Naive thymus-derived CD4-positive, alpha-beta T cell (primary cell): Measurements from ENCODE around the gene CRTC1. TPM values are rescaled to one million over a fixed set of nuclear protein-coding genes. Genes with fewer than 3 reads are reported as not detected.

Source experiments
- ATAC-seq: fragments of 150-1000 bp; cut with Tn5 transposase; 2 replicates; pipeline ENCODE4 v1.10.0; 2021; ENCODE audit warnings: mild to moderate bottlenecking, moderate library complexity
- CTCF ChIA-PET: fragments of 350-600 bp; sonication (Branson Sonifier 250); formaldehyde crosslinking; loops from one replicate; lab custom pipeline; 2021; ENCODE audit warnings: antibody characterized with exemption; lab: Charles Lee
- POLR2A ChIA-PET: fragments of 350-600 bp; sonication (Branson Sonifier 250); formaldehyde crosslinking; loops from one replicate; lab custom pipeline; 2021; ENCODE audit warnings: antibody characterized with exemption, inconsistent platforms; lab: Charles Lee
- DNase-seq, 9 donors: peaks; one replicate each; pipeline versions ENCODE4 v3.0.0 to v3.0.0-alpha.2; 2020 to 2022; ENCODE audit warnings: mixed read lengths in 1 of 9
- H3K27ac ChIP-seq: one replicate; pipeline ENCODE4 v1.7.0; 2013; ENCODE audit warnings: mild to moderate bottlenecking, low read depth, low read length, moderate library complexity
- H3K27me3 ChIP-seq, 2 donors: one replicate each; pipeline ENCODE4 v1.7.0; 2013; ENCODE audit warnings: low read length in 2 of 2, mild to moderate bottlenecking in 2 of 2, moderate library complexity in 2 of 2; ENCODE audit not compliant: control insufficient read depth in 2 of 2, insufficient read depth in 2 of 2
- H3K36me3 ChIP-seq, 3 experiments: 1 replicate in 2 of 3; 2 replicates in 1 of 3; pipeline ENCODE4 v1.7.0; 2013; ENCODE audit warnings: low read length in 3 of 3, mild to moderate bottlenecking in 3 of 3, moderate library complexity in 1 of 3; ENCODE audit not compliant: insufficient read depth in 3 of 3, control insufficient read depth in 2 of 3
- H3K4me1 ChIP-seq, 2 donors: one replicate each; pipeline ENCODE4 v1.7.0; 2013; ENCODE audit warnings: low read length in 2 of 2, mild to moderate bottlenecking in 2 of 2, moderate library complexity in 1 of 2; ENCODE audit not compliant: control insufficient read depth in 2 of 2, insufficient read depth in 2 of 2
- H3K4me3 ChIP-seq: 2 replicates; pipeline ENCODE4 v1.7.0; 2013; ENCODE audit warnings: mild to moderate bottlenecking, low read length
- H3K9me3 ChIP-seq, 3 experiments: 1 replicate in 2 of 3; 2 replicates in 1 of 3; pipeline ENCODE4 v1.7.0; 2013; ENCODE audit warnings: low read length in 3 of 3; ENCODE audit not compliant: control insufficient read depth in 2 of 3
- H3K27ac Mint-ChIP-seq, 9 donors: one replicate each; pipeline ENCODE4 v1.8.0; 2020 to 2022; ENCODE audit warnings: mixed read lengths in 9 of 9, mild to moderate bottlenecking in 8 of 9, moderate library complexity in 5 of 9, inconsistent platforms in 2 of 9
- H3K27me3 Mint-ChIP-seq, 5 donors: one replicate each; pipeline ENCODE4 v1.8.0; 2021 to 2022; ENCODE audit warnings: mixed read lengths in 5 of 5, mild to moderate bottlenecking in 1 of 5
- H3K36me3 Mint-ChIP-seq, 5 donors: one replicate each; pipeline ENCODE4 v1.8.0; 2020 to 2022; ENCODE audit warnings: mixed read lengths in 5 of 5, mild to moderate bottlenecking in 3 of 5, inconsistent platforms in 1 of 5
- H3K4me1 Mint-ChIP-seq, 7 donors: one replicate each; pipeline ENCODE4 v1.8.0; 2020 to 2022; ENCODE audit warnings: mixed read lengths in 7 of 7, mild to moderate bottlenecking in 3 of 7, inconsistent platforms in 1 of 7
- H3K4me3 Mint-ChIP-seq, 10 donors: one replicate each; pipeline ENCODE4 v1.8.0; 2020 to 2022; ENCODE audit warnings: mild to moderate bottlenecking in 10 of 10, mixed read lengths in 10 of 10, moderate library complexity in 6 of 10, inconsistent platforms in 2 of 10
- H3K9me3 Mint-ChIP-seq, 11 donors: one replicate each; pipeline ENCODE4 v1.8.0; 2020 to 2022; ENCODE audit warnings: mixed read lengths in 11 of 11, mild to moderate bottlenecking in 4 of 11, inconsistent platforms in 1 of 11, moderate library complexity in 1 of 11
- intact Hi-C, 2 donors: fragments of 100-400 bp; cut with micrococcal nuclease; formaldehyde crosslinking; loops; one replicate each; pipeline ENCODE4 v1.15.1; 2023
- polyA plus RNA-seq, 2 donors: library from polyadenylated mRNA; unstranded; fragments of 300-500 nt; fragmentation: Illumina TruSeq; gene quantifications; one replicate each; pipeline ENCODE4 v1.2.3, GENCODE V29; 2021
- total RNA-seq, 6 experiments: library from RNA in 5 of 6; stranded (reverse) in 5 of 6; gene quantifications; 1 replicate in 5 of 6; 2 replicates in 1 of 6; pipeline ENCODE4 v1.2.3 and lab custom pipeline; 2021 to 2026

Gene CRTC1
- total and polyA plus RNA-seq, 7 experiments from 2014 or later, result 0.97 to 23.4 (median 20.5) TPM

GRCh38 chr19:18754501-18754900 lies 71.0 kb downstream of the CRTC1 start:
- Mint-ChIP-seq H3K27ac (no peak overlapping the region), H3K4me1 (no peaks in the 10 kb centered on the region)
- POLR2A ChIA-PET, result interaction anchor here (0.7 kb wide), 1 partner anchor 244 kb away, joined by 3 read pairs; no protein-coding TSS in a partner anchor

GRCh38 chr19:18756896-18757295 lies 73.4 kb downstream of the CRTC1 start:
- intact Hi-C loops, result no loop called here

More at GRCh38 chr19:18754501-18754900, 71.0 kb downstream of the CRTC1 start:
- H3K36me3 ChIP-seq, result peaks cover 0 to 27% (median 0%) of the 10 kb centered on the region in 3 experiments
- H3K4me3 Mint-ChIP-seq, result no peak overlapping the region
- no peak overlapping the region for H3K27ac ChIP-seq
- no peaks in the 10 kb centered on the region for H3K9me3 ChIP-seq
- intact Hi-C loops, result no loop called here
- H3K9me3 Mint-ChIP-seq, result no peaks in the 10 kb centered on the region
- H3K36me3 Mint-ChIP-seq, result peaks cover 0 to 34% (median 6%) of the 10 kb centered on the region in 5 donors
- ATAC-seq (no peak), DNase-seq (no peak)
- no peaks in the 10 kb centered on the region for H3K4me1 ChIP-seq
- H3K27me3 Mint-ChIP-seq, result no peaks in the 10 kb centered on the region
- no peak overlapping the region for H3K4me3 ChIP-seq
- CTCF ChIA-PET, result no interaction called here
- no peaks in the 10 kb centered on the region for H3K27me3 ChIP-seq

GRCh38 chr19:18759304-18759994 lies 76.0 kb downstream of the CRTC1 start:
- Histone ChIP-seq H3K4me3 (no peak overlapping the region), H3K27ac (no peak overlapping the region), H3K36me3 (no peaks in the 10 kb centered on the region), H3K4me1 (no peaks in the 10 kb centered on the region), H3K9me3 (no peaks in the 10 kb centered on the region), H3K27me3 (no peaks in the 10 kb centered on the region)
- DNase-seq (no peak), ATAC-seq (no peak)
- CTCF ChIA-PET, result no interaction called here
- Mint-ChIP-seq H3K4me1 (peaks cover 0 to under 1% (median 0%) of the 10 kb centered on the region in 7 donors), H3K36me3 (peaks cover 0 to 8% (median 1%) of the 10 kb centered on the region in 5 donors), H3K9me3 (no peaks in the 10 kb centered on the region), H3K4me3 (no peak overlapping the region), H3K27me3 (no peaks in the 10 kb centered on the region), H3K27ac (no peak overlapping the region)
- intact Hi-C loops, result no loop called here
- POLR2A ChIA-PET, result no interaction called here

More at GRCh38 chr19:18756896-18757295, 73.4 kb downstream of the CRTC1 start:
- ATAC-seq (no peak), DNase-seq (no peak)
- Mint-ChIP-seq H3K4me3 (no peak overlapping the region), H3K9me3 (no peaks in the 10 kb centered on the region), H3K4me1 (no peaks in the 10 kb centered on the region), H3K27me3 (no peaks in the 10 kb centered on the region), H3K27ac (no peak overlapping the region), H3K36me3 (peaks cover 0 to 20% (median 4%) of the 10 kb centered on the region in 5 donors)
- Histone ChIP-seq H3K27me3 (no peaks in the 10 kb centered on the region), H3K27ac (no peak overlapping the region), H3K4me1 (no peaks in the 10 kb centered on the region), H3K36me3 (peaks cover 0 to 5% (median 0%) of the 10 kb centered on the region in 3 experiments), H3K4me3 (no peak overlapping the region), H3K9me3 (no peaks in the 10 kb centered on the region)
- CTCF ChIA-PET, result no interaction called here
- POLR2A ChIA-PET, result no interaction called here

GRCh38 chr19:18759995-18760426 lies 76.5 kb downstream of the CRTC1 start:
- CTCF ChIA-PET, result no interaction called here
- intact Hi-C loops, result no loop called here
- H3K4me3 ChIP-seq, result no peak overlapping the region
- Mint-ChIP-seq H3K27ac (no peak overlapping the region), H3K4me1 (peaks cover 0 to 2% (median 0%) of the 10 kb centered on the region in 7 donors), H3K36me3 (peaks cover 0 to 5% (median 0%) of the 10 kb centered on the region in 5 donors), H3K9me3 (no peaks in the 10 kb centered on the region), H3K27me3 (no peaks in the 10 kb centered on the region), H3K4me3 (no peak overlapping the region)
- H3K4me1 ChIP-seq, result no peaks in the 10 kb centered on the region
- H3K27ac ChIP-seq, result no peak overlapping the region
- H3K9me3 ChIP-seq, result no peaks in the 10 kb centered on the region
- no peaks in the 10 kb centered on the region for H3K27me3 ChIP-seq
- no peaks in the 10 kb centered on the region for H3K36me3 ChIP-seq
- ATAC-seq (no peak), DNase-seq (no peak)
- POLR2A ChIA-PET, result no interaction called here

- H3K27ac ChIP-seq, result no peak overlapping the region
- H3K4me1 Mint-ChIP-seq, result peaks cover 0 to 2% (median 0%) of the 10 kb centered on the region in 7 donors
- ChIA-PET POLR2A (no interaction called here), CTCF (no interaction called here)
- H3K36me3 Mint-ChIP-seq, result peaks cover 0 to 5% (median 0%) of the 10 kb centered on the region in 5 donors
- ATAC-seq, result no peak
- no peak overlapping the region for H3K4me3 ChIP-seq
- H3K36me3 ChIP-seq, result no peaks in the 10 kb centered on the region
- H3K27me3 ChIP-seq, result no peaks in the 10 kb centered on the region
- no peaks in the 10 kb centered on the region for H3K9me3 ChIP-seq
- H3K27ac Mint-ChIP-seq, result no peak overlapping the region
- intact Hi-C loops, result no loop called here
- no peak for DNase-seq
- H3K4me1 ChIP-seq, result no peaks in the 10 kb centered on the region
- no peak overlapping the region for H3K4me3 Mint-ChIP-seq
- H3K27me3 Mint-ChIP-seq, result no peaks in the 10 kb centered on the region
- no peaks in the 10 kb centered on the region for H3K9me3 Mint-ChIP-seq
These were observed 77.2 kb downstream of the CRTC1 start for GRCh38 chr19:18760440-18761383.

GRCh38 chr19:18761531-18762110 lies 78.1 kb downstream of the CRTC1 start:
- H3K36me3 Mint-ChIP-seq, result peaks cover 0 to 2% (median 1%) of the 10 kb centered on the region in 5 donors
- no peak for DNase-seq
- H3K36me3 ChIP-seq, result no peaks in the 10 kb centered on the region
- no peaks in the 10 kb centered on the region for H3K27me3 ChIP-seq
- H3K27me3 Mint-ChIP-seq, result no peaks in the 10 kb centered on the region
- H3K27ac Mint-ChIP-seq, result no peak overlapping the region
- intact Hi-C loops, result no loop called here
- H3K27ac ChIP-seq, result no peak overlapping the region
- H3K4me1 ChIP-seq, result no peaks in the 10 kb centered on the region
- no peak overlapping the region for H3K4me3 Mint-ChIP-seq
- H3K9me3 Mint-ChIP-seq, result no peaks in the 10 kb centered on the region
- POLR2A ChIA-PET, result no interaction called here
- CTCF ChIA-PET, result no interaction called here
- no peaks in the 10 kb centered on the region for H3K9me3 ChIP-seq
- H3K4me1 Mint-ChIP-seq, result peaks cover 0 to 2% (median 0%) of the 10 kb centered on the region in 7 donors
- ATAC-seq, result no peak
- no peak overlapping the region for H3K4me3 ChIP-seq
